BLaER1 treated with 17β-estradiol and CSF1 and Interleukin-3, amounts not matched to agents 10 nM and 100 nM (cell line): Measurements from ENCODE around the gene YWHAQ.
"Not testable (repeated sequence)": the region's sequence is repeated elsewhere in the genome, so short reads cannot be mapped to it uniquely, and the experiment has no call there.

ENCODE experiments used
- H3K27ac ChIP-seq, 11 experiments: shearing (Covaris generic); formaldehyde crosslinking; 2 replicates each; pipeline ENCODE4 v1.8.1; 2022
- H3K27me3 ChIP-seq, 11 experiments: shearing (Covaris generic); formaldehyde crosslinking; 2 replicates each; pipeline ENCODE4 v1.8.1; 2022
- H3K36me3 ChIP-seq, 11 experiments: shearing (Covaris generic); formaldehyde crosslinking; 2 replicates each; pipeline ENCODE4 v1.8.1; 2022
- H3K4me1 ChIP-seq, 10 experiments: shearing (Covaris generic); formaldehyde crosslinking; 2 replicates each; pipeline ENCODE4 v1.8.1; 2022
- H3K4me2 ChIP-seq, 11 experiments: shearing (Covaris generic); formaldehyde crosslinking; 2 replicates each; pipeline ENCODE4 v1.8.1; 2022
- H3K4me3 ChIP-seq, 10 experiments: shearing (Covaris generic); formaldehyde crosslinking; 2 replicates each; pipeline ENCODE4 v1.8.1; 2022
- H3K9ac ChIP-seq, 11 experiments: shearing (Covaris generic); formaldehyde crosslinking; 2 replicates each; pipeline ENCODE4 v1.8.1; 2022
- H3K9me3 ChIP-seq, 11 experiments: shearing (Covaris generic); formaldehyde crosslinking; replicated peaks in 1 of 11; 2 replicates each; pipeline ENCODE4 v1.8.1; 2022
- H4K20me1 ChIP-seq, 11 experiments: shearing (Covaris generic); formaldehyde crosslinking; 2 replicates each; pipeline ENCODE4 v1.8.1; 2022
- Cebpa-rat ChIP-seq, 11 experiments: shearing (Covaris generic); IDR thresholded peaks; 2 replicates each; pipeline ENCODE4 v1.8.1; 2022

Gene YWHAQ

DNA sequence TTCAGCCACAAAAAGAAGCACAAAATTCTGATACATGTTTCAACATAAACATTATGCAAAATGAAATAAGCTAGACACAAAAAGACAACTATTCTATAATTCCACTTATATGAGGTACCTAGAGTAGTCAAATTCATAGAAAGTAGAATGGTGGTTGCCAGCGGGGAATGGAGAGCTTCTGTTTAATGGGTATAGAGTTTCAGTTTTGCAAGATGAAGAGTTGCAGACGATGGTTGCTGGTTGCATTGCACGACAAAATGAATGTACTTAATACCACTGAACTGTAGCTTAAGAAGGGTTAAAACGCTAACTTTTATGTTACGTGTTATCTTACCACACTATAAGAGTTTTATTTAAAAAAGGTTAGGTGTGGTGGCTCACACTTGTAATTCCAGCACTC lies 13.5 kb downstream of the YWHAQ start:
- Histone ChIP-seq H3K27ac (peak overlapping the region in 7 of 11 experiments; percentile 8 to 71 (median 61); a peak in 10 of 22 replicates), H3K4me1 (peaks cover 78 to 95% (median 86%) of the 10 kb centered on the region in 10 experiments), H3K4me3 (no peak overlapping the region), H3K4me2 (peak overlapping the region in 10 of 11 experiments; percentile 47 to 94 (median 78); a peak in 14 of 22 replicates), H3K9me3 (0 out of 22 replicates have a peak, but pooled peaks cover 0 to 3% (median 0%) of the 10 kb centered on the region in 11 experiments), H4K20me1 (peaks cover 77 to 100% (median 100%) of the 10 kb centered on the region in 11 experiments; a peak in 21 of 22 replicates), H3K36me3 (peaks cover 15 to 87% (median 66%) of the 10 kb centered on the region in 11 experiments), H3K9ac (no peak overlapping the region), H3K27me3 (no peaks in the 10 kb centered on the region)
- TF ChIP-seq Cebpa-rat (IDR thresholded peaks at IDR 0.05) = no peak

DNA sequence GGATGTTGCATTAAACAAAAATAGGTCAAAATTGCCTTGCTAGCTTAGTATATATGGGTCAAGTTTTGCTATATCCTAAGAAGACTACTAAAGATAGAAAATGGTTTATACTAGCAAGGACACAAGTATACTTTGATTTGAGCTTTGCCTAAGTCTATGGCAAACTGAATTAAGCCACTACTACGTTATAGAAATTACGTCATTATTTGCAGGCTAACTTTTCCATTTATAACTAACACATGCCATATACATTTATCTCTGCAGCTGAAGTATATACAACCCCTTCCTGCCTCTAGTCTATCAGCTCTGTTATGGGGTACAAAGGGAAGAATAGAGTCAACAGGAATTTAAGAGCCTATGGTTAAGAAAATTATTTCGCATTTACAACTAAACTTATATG lies 16.2 kb downstream of the YWHAQ start:
- H3K4me3 ChIP-seq = no peak overlapping the region
- H3K27me3 ChIP-seq = no peaks in the 10 kb centered on the region
- H3K4me1 ChIP-seq = peaks cover 86 to 100% (median 95%) of the 10 kb centered on the region in 10 experiments
- no peak overlapping the region for H3K9ac ChIP-seq
- peaks cover 80 to 100% (median 100%) of the 10 kb centered on the region in 11 experiments; a peak in 21 of 22 replicates for H4K20me1 ChIP-seq
- no peak for TF ChIP-seq Cebpa-rat (IDR thresholded peaks at IDR 0.05)
- H3K9me3 ChIP-seq = 0 out of 22 replicates have a peak, but pooled peaks cover 0 to 3% (median 0%) of the 10 kb centered on the region in 11 experiments
- H3K36me3 ChIP-seq = peaks cover 14 to 89% (median 76%) of the 10 kb centered on the region in 11 experiments
- H3K4me2 ChIP-seq = peak overlapping the region in 9 of 11 experiments; percentile 31 to 82 (median 77); a peak in 15 of 22 replicates
- H3K27ac ChIP-seq = peak overlapping the region in 1 of 11 experiments; percentile 41; a peak in 1 of 22 replicates

DNA sequence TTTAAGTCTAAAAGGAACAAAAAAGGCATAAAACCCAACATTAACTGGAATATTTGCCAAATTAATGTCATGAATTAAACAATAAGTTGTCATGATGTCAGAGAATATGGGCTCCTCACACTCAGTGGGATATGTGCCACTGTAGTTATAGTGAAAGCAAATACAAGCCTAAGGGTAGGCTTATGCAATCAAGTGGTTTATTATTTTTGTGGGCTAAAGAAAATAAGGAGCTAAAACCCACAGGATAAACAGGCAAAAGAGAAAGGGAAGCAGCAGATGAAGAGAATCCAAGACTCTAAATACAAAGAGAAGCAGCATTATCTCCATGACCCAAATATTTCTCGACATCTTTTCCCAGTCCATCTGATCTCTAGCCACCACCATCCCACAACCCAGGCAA lies 17.5 kb downstream of the YWHAQ start:
- H4K20me1 ChIP-seq = peaks cover 85 to 100% (median 100%) of the 10 kb centered on the region in 11 experiments; a peak in 21 of 22 replicates
- peak in 2 of 11 experiments; percentile 44 to 58; a peak in 2 of 22 replicates for TF ChIP-seq Cebpa-rat (IDR thresholded peaks at IDR 0.05)
- H3K27ac ChIP-seq = peak overlapping the region in 8 of 11 experiments; percentile 2 to 55 (median 42); a peak in 12 of 22 replicates
- H3K9me3 ChIP-seq = 0 out of 22 replicates have a peak, but pooled peaks cover 0 to 3% (median 0%) of the 10 kb centered on the region in 11 experiments
- H3K27me3 ChIP-seq = no peaks in the 10 kb centered on the region
- H3K36me3 ChIP-seq = peaks cover 14 to 93% (median 80%) of the 10 kb centered on the region in 11 experiments
- peak overlapping the region in 2 of 11 experiments; percentile 5 to 11; a peak in 1 of 22 replicates for H3K9ac ChIP-seq
- no peak overlapping the region for H3K4me3 ChIP-seq
- peak overlapping the region; percentile 22 to 88 (median 73); a peak in 21 of 22 replicates for H3K4me2 ChIP-seq
- peaks cover 86 to 100% (median 95%) of the 10 kb centered on the region in 10 experiments for H3K4me1 ChIP-seq

DNA sequence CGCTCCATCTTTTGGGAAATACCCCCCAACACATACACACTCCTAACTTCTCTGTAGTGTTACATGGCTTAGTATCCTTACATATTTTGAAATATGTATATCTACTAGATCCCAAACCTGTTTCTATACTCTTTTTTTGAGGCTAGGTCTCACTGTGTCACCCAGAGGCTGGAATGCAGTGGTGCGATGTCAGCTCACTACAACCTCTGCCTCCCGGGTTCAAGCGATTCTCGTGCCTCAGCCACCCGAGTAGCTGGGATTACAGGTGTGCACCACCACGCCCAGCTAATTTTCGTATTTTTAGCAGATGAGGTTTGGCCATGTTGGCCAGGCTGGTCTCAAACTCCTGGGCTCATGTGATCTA lies 19.3 kb downstream of the YWHAQ start:
- H3K27ac ChIP-seq = peak overlapping the region in 1 of 11 experiments; percentile 20; a peak in 2 of 22 replicates
- H3K36me3 ChIP-seq = peaks cover 1 to 94% (median 73%) of the 10 kb centered on the region in 11 experiments; a peak in 21 of 22 replicates
- not testable (repeated sequence) for H3K9ac ChIP-seq, H3K27me3 ChIP-seq, H3K9me3 ChIP-seq, H3K4me3 ChIP-seq
- H3K4me1 ChIP-seq = peaks cover 89 to 97% (median 94%) of the 10 kb centered on the region in 10 experiments
- H4K20me1 ChIP-seq = peaks cover 93 to 100% (median 100%) of the 10 kb centered on the region in 11 experiments; a peak in 21 of 22 replicates
- H3K4me2 ChIP-seq = peak overlapping the region; percentile 22 to 88 (median 63); a peak in 19 of 22 replicates

DNA sequence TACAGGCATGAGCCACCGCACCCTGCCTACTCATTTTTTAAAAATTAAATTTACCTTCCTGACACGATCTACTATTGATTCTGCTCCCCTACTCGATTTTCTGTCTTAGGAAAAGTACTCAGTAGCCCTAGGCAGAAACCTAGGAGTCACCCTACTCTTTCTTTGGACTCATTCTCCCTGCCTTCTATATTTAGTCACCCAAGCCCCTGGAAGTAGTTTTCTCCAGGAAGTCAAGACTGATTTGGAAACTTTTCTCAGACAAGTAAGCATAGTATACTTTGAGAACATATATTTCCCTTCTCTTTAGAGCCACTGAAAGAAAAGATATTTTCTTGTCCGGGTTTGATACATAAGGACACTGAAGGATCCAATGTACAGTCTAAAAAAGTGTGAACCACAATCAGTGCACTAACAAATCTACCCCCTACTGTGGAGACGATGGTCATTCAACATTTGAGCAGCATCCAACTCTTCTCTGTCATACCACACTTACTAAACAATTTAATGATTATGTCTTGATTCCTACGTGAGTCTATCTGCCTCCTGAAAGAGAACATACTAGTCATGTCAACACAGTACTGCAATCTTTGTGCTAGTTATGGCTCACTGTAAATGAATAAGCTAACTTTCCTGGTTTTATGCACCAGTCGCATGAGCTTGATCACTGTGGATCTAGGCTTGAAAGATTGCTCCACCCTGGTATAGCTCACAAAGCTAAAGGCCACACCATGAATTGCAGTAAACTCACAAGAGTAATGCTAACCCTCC lies 19.8 kb downstream of the YWHAQ start:
- Histone ChIP-seq H3K27me3 (no peaks in the 10 kb centered on the region), H3K9ac (no peak overlapping the region), H4K20me1 (peaks cover 96 to 100% (median 100%) of the 10 kb centered on the region in 11 experiments; a peak in 21 of 22 replicates), H3K36me3 (peaks cover 0 to 94% (median 73%) of the 10 kb centered on the region in 11 experiments; a peak in 20 of 22 replicates), H3K27ac (peak overlapping the region in 2 of 11 experiments; percentile 20; a peak in 3 of 22 replicates), H3K4me1 (peaks cover 85 to 93% (median 89%) of the 10 kb centered on the region in 10 experiments), H3K9me3 (peaks cover 0 to 12% (median 7%) of the 10 kb centered on the region in 11 experiments; a peak in 11 of 22 replicates), H3K4me2 (peak overlapping the region in 10 of 11 experiments; percentile 7 to 88 (median 68); a peak in 20 of 22 replicates), H3K4me3 (no peak overlapping the region)
- TF ChIP-seq Cebpa-rat (IDR thresholded peaks at IDR 0.05) = no peak

DNA sequence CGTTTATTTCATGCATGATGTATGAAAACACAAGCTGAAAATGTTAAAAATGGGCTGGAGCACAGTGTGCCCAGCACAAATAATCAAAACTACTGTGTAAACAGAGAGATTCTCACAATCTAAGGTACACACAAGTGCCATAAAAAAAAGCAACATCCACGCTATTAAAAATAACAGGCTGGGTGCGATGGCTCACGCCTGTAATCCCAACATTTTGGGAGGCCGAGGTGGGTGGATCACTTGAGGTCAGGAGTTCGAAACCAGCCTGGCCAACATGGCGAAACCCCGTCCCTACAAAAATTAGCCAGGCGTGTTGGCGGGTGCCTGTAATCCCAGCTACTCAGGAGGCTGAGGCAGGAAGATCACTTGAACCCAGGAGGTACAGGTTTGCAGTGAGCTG lies 22.3 kb downstream of the YWHAQ start:
- Histone ChIP-seq H3K4me3 (peak overlapping the region; percentile 8 to 54 (median 40); a peak in 14 of 20 replicates), H3K36me3 (peaks cover 3 to 95% (median 74%) of the 10 kb centered on the region in 11 experiments; a peak in 21 of 22 replicates), H3K27ac (peak overlapping the region; percentile 12 to 81 (median 72); a peak in 21 of 22 replicates), H3K9me3 (peaks cover 0 to 37% (median 32%) of the 10 kb centered on the region in 11 experiments; a peak in 19 of 22 replicates), H3K4me1 (peaks cover 61 to 69% (median 64%) of the 10 kb centered on the region in 10 experiments), H3K4me2 (peak overlapping the region; percentile 66 to 94 (median 78)), H3K9ac (peak overlapping the region; percentile 26 to 73 (median 58); a peak in 19 of 22 replicates), H4K20me1 (peaks cover 79 to 100% (median 100%) of the 10 kb centered on the region in 11 experiments; a peak in 21 of 22 replicates)
- H3K27me3 ChIP-seq = not testable (repeated sequence)

DNA sequence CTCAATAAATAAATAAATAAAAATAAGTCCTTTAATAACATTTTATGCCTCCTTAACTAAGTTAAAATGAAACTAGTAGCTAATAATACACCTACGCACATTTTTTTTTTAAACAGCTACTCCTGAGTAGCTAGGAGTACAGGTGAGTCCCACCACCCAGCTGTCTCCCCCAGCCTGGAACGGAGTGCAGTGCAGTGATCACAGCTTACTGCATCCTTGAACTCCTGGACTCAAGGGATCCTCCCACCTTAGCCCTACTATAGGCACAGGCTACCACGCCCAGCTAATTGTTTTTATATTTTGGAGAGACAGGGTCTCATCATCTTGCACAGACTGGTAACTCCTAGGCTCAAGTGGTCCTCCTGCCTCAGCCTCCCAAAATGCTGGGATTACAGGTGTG lies 28.4 kb downstream of the YWHAQ start:
- H3K27me3 ChIP-seq = no peaks in the 10 kb centered on the region
- no peak overlapping the region for H3K4me2 ChIP-seq
- peaks cover 33 to 91% (median 82%) of the 10 kb centered on the region in 11 experiments for H3K9me3 ChIP-seq
- H3K4me3 ChIP-seq = no peak overlapping the region
- no peak overlapping the region for H3K27ac ChIP-seq
- no peak for TF ChIP-seq Cebpa-rat (IDR thresholded peaks at IDR 0.05)
- H3K4me1 ChIP-seq = peaks cover 1 to 13% (median 5%) of the 10 kb centered on the region in 10 experiments; a peak in 19 of 20 replicates
- H4K20me1 ChIP-seq = peaks cover 21 to 99% (median 84%) of the 10 kb centered on the region in 11 experiments; a peak in 20 of 22 replicates
- H3K9ac ChIP-seq = no peak overlapping the region
- peaks cover 48 to 100% (median 95%) of the 10 kb centered on the region in 11 experiments for H3K36me3 ChIP-seq

DNA sequence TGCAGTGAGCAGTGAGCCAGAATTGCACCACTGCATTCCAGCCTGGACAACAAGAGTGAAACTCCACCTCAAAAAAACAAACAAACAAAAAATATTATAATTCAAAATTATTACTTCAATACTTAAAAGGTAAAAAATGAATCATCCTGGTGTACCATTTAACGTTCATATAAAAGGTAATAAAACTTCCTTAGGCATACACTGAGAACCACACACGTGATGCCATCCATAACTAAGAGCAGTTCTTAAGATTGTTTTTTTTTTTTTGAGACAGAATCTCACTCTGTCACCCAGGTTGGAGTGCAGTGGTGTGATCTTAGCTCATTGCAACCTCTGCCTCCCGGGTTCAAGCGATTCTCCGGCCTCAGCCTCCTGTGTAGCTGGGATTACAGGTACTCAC lies 29.4 kb downstream of the YWHAQ start:
- H3K36me3 ChIP-seq = peaks cover 48 to 100% (median 93%) of the 10 kb centered on the region in 11 experiments
- peak overlapping the region in 3 of 10 experiments; percentile 3 to 9 (median 4); a peak in 1 of 20 replicates for H3K4me3 ChIP-seq
- H3K27me3 ChIP-seq = no peaks in the 10 kb centered on the region
- TF ChIP-seq Cebpa-rat (IDR thresholded peaks at IDR 0.05) = no peak
- no peak overlapping the region for H3K4me2 ChIP-seq
- H3K9ac ChIP-seq = no peak overlapping the region
- H4K20me1 ChIP-seq = peaks cover 11 to 99% (median 84%) of the 10 kb centered on the region in 11 experiments; a peak in 19 of 22 replicates
- H3K27ac ChIP-seq = no peak overlapping the region
- peaks cover 6 to 15% (median 10%) of the 10 kb centered on the region in 10 experiments for H3K4me1 ChIP-seq
- H3K9me3 ChIP-seq = peaks cover 33 to 85% (median 76%) of the 10 kb centered on the region in 11 experiments
